Jurkat, Clone E6-1 (cell line): Measurements from ENCODE around the gene USP17L10. TPM values are rescaled to one million over a fixed set of nuclear protein-coding genes. Genes with fewer than 3 reads are reported as not detected.
"Not testable (repeated sequence)": the region's sequence is repeated elsewhere in the genome, so short reads cannot be mapped to it uniquely, and the experiment has no call there.

Source experiments
- DNase-seq: peaks from one replicate; pipeline ENCODE4 v3.0.0-alpha.2; 2011; ENCODE audit warnings: low read depth, low spot score
- H3K4me3 ChIP-seq: 2 replicates; pipeline ENCODE4 v1.5.1; 2011; ENCODE audit warnings: mild to moderate bottlenecking, low read length, control low read depth, moderate library complexity
- polyA plus RNA-seq: library from polyadenylated mRNA; unstranded; fragments of >200 nt; gene quantifications from one replicate; pipeline ENCODE4 v1.2.1, GENCODE V29; 2012; ENCODE audit warnings: missing spikeins; ENCODE audit not compliant: insufficient read length, insufficient read depth

The USP17L10 gene, protein sequence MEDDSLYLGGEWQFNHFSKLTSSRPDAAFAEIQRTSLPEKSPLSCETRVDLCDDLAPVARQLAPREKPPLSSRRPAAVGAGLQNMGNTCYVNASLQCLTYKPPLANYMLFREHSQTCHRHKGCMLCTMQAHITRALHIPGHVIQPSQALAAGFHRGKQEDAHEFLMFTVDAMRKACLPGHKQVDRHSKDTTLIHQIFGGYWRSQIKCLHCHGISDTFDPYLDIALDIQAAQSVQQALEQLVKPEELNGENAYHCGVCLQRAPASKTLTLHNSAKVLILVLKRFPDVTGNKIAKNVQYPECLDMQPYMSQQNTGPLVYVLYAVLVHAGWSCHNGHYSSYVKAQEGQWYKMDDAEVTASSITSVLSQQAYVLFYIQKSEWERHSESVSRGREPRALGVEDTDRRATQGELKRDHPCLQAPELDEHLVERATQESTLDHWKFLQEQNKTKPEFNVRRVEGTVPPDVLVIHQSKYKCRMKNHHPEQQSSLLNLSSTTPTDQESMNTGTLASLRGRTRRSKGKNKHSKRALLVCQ
- polyA plus RNA-seq = not detected

DNA sequence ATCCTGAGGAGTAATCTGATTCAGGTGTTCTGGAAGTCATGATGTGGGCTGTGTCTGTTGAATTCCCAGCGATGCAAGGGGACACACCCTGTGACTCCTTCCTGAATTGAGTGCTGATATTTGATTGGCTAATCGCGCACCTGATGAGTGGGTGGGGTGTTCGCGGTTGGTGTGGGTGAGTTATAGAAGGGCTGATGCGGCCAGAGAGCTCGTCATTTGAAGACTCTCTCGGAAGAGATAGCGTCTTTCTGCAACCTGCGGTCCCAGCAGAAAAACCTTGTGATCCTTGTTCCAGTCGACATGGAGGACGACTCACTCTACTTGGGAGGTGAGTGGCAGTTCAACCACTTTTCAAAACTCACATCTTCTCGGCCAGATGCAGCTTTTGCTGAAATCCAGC is at the start of gene USP17L10:
TSS of gene USP17L10 (plus strand) at position 301 of the 400 bp plus-strand sequence. CDS start at position 301, 0 bp downstream.
- not testable (repeated sequence) for H3K4me3 ChIP-seq, DNase-seq

DNA sequence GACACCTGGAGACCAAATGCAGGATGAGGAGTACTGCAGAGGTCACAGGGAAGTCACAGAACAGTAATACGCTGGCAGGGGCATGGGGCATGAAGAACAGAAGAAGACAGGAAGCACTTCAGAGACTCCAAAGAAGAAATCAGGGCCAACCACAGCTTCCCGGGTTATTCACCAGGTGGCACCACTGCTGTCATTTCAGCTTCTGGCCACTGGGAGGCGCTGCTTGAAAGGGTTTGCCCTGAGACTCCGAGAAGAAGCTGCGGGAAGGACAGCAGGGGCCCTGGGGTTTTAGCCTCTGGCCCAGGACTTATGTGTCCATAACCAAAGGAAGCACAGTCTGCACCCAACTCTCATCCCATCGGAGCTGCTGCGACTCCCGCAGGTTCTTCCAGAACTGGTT is 44.5 kb upstream of the USP17L10 start:
- DNase-seq, H3K4me3 ChIP-seq: not testable (repeated sequence)

DNA sequence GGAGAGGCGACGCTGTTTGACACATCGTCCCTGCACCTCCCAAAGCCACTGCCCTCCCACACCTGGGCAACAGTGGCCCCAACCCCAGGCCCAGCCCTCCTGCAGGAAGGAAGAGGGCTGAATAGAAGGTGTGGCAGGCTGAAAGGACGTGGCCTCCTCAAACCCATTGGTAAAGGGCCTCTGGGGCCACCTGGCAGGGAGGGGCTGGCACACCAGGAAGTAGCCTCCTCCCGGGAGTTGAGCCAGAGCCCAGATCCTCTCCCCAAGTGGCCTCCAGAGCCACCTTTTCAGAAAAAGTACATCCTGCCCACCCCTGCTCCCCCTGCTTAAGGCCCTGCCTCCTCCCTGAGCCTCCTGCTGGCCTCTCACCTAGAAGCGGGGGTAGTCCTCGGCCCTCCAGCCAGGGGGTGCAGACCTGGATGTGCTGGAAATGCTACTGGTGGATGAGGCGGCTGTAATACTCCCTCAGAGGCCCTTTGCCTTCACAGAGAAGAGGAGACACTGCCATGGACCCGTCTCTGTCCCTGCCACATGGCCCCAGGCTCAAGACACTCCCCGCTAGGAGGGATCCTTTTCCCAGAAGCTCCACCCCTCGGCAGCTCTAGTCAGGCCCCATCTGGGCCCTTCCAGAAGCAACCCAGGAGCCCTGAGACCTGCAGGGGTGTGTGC is 40.5 kb upstream of the USP17L10 start, which contains the start of gene FAM90A26:
TSS of gene FAM90A26 (plus strand) at position 619 of the 669 bp plus-strand sequence. CDS start 2,764 bp downstream, outside the sequence.
- not testable (repeated sequence) for DNase-seq, H3K4me3 ChIP-seq

DNA sequence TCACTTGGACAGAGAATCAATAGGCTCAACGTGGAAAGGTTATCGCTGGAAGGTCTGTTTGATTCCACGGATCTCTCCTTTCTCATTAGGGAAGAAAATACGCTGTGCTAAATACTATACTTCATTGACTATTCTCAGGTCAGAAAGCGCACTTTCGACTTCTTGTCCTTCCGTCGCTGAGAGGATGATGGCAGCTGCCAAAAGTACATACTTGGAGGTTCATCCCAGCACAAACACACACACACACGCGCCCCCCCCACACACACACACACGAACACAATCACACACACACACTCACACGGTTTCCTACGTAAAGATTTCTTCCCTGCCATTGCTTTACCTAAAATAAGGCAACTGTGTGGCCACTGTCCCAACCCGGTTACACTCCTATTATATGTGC is 4.2 kb downstream of the USP17L10 start:
- DNase-seq = not testable (repeated sequence)

DNA sequence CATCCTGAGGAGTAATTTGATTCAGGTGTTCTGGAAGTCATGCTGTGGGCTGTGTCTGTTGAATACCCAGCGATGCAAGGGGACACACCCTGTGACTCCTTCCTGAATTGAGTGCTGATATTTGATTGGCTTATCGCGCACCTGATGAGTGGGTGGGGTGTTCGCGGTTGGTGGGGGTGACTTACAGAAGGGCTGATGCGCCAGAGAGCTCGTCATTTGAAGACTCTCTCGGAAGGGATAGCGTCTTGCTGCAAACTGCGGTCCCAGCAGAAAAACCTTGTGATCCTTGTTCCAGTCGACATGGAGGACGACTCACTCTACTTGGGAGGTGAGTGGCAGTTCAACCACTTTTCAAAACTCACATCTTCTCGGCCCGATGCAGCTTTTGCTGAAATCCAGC is 4.6 kb downstream of the USP17L10 start, which contains the start of gene USP17L11:
TSS of gene USP17L11 (plus strand) at position 301 of the 400 bp plus-strand sequence. CDS start at position 301, 0 bp downstream.
- not testable (repeated sequence) for H3K4me3 ChIP-seq

More for the DNA sequence above, 4.2 kb downstream of the USP17L10 start:
- not testable (repeated sequence) for H3K4me3 ChIP-seq

DNA sequence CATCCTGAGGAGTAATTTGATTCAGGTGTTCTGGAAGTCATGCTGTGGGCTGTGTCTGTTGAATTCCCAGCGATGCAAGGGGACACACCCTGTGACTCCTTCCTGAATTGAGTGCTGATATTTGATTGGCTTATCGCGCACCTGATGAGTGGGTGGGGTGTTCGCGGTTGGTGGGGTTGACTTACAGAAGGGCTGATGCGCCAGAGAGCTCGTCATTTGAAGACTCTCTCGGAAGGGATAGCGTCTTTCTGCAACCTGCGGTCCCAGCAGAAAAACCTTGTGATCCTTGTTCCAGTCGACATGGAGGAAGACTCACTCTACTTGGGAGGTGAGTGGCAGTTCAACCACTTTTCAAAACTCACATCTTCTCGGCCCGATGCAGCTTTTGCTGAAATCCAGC is 9.4 kb downstream of the USP17L10 start, which contains the start of gene USP17L12:
TSS of gene USP17L12 (plus strand) at position 301 of the 400 bp plus-strand sequence. CDS start at position 301, 0 bp downstream.
- H3K4me3 ChIP-seq, DNase-seq: not testable (repeated sequence)

More for the DNA sequence above, 4.6 kb downstream of the USP17L10 start, which contains the start of gene USP17L11:
- not testable (repeated sequence) for DNase-seq

DNA sequence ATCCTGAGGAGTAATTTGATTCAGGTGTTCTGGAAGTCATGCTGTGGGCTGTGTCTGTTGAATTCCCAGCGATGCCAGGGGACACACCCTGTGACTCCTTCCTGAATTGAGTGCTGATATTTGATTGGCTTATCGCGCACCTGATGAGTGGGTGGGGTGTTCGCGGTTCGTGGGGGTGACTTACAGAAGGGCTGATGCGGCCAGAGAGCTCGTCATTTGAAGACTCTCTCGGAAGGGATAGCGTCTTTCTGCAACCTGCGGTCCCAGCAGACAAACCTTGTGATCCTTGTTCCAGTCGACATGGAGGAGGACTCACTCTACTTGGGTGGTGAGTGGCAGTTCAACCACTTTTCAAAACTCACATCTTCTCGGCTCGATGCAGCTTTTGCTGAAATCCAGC is 14.1 kb downstream of the USP17L10 start, which contains the start of gene USP17L13:
TSS of gene USP17L13 (plus strand) at position 301 of the 400 bp plus-strand sequence. CDS start at position 301, 0 bp downstream.
- not testable (repeated sequence) for H3K4me3 ChIP-seq, DNase-seq

DNA sequence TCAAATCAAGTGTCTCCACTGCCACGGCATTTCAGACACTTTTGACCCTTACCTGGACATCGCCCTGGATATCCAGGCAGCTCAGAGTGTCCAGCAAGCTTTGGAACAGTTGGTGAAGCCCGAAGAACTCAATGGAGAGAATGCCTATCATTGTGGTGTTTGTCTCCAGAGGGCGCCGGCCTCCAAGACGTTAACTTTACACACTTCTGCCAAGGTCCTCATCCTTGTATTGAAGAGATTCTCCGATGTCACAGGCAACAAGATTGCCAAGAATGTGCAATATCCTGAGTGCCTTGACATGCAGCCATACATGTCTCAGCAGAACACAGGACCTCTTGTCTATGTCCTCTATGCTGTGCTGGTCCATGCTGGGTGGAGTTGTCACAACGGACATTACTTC is 19.8 kb downstream of the USP17L10 start:
- DNase-seq, H3K4me3 ChIP-seq: not testable (repeated sequence)

DNA sequence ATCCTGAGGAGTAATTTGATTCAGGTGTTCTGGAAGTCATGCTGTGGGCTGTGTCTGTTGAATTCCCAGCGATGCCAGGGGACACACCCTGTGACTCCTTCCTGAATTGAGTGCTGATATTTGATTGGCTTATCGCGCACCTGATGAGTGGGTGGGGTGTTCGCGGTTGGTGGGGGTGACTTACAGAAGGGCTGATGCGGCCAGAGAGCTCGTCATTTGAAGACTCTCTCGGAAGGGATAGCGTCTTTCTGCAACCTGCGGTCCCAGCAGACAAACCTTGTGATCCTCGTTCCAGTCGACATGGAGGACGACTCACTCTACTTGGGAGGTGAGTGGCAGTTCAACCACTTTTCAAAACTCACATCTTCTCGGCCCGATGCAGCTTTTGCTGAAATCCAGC is 23.6 kb downstream of the USP17L10 start, which contains the start of gene USP17L15:
TSS of gene USP17L15 (plus strand) at position 301 of the 400 bp plus-strand sequence. CDS start at position 301, 0 bp downstream.
- H3K4me3 ChIP-seq, DNase-seq: not testable (repeated sequence)

DNA sequence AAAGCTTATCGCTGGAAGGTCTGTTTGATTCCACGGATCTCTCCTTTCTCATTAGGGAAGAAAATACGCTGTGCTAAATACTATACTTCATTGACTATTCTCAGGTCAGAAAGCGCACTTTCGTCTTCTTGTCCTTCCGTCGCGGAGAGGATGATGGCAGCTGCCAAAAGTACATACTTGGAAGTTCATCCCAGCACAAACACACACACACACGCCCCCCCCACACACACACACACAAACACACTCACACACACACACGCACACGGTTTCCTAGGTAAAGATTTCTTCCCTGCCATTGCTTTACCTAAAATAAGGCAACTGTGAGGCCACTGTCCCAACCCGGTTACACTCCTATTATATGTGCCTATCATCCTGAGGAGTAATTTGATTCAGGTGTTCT is 28.0 kb downstream of the USP17L10 start:
- H3K4me3 ChIP-seq, DNase-seq: not testable (repeated sequence)

DNA sequence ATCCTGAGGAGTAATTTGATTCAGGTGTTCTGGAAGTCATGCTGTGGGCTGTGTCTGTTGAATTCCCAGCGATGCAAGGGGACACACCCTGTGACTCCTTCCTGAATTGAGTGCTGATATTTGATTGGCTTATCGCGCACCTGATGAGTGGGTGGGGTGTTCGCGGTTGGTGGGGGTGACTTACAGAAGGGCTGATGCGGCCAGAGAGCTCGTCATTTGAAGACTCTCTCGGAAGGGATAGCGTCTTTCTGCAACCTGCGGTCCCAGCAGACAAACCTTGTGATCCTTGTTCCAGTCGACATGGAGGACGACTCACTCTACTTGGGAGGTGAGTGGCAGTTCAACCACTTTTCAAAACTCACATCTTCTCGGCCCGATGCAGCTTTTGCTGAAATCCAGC is 33.1 kb downstream of the USP17L10 start, which contains the start of gene USP17L17:
TSS of gene USP17L17 (plus strand) at position 301 of the 400 bp plus-strand sequence. CDS start at position 301, 0 bp downstream.
- DNase-seq, H3K4me3 ChIP-seq: not testable (repeated sequence)

DNA sequence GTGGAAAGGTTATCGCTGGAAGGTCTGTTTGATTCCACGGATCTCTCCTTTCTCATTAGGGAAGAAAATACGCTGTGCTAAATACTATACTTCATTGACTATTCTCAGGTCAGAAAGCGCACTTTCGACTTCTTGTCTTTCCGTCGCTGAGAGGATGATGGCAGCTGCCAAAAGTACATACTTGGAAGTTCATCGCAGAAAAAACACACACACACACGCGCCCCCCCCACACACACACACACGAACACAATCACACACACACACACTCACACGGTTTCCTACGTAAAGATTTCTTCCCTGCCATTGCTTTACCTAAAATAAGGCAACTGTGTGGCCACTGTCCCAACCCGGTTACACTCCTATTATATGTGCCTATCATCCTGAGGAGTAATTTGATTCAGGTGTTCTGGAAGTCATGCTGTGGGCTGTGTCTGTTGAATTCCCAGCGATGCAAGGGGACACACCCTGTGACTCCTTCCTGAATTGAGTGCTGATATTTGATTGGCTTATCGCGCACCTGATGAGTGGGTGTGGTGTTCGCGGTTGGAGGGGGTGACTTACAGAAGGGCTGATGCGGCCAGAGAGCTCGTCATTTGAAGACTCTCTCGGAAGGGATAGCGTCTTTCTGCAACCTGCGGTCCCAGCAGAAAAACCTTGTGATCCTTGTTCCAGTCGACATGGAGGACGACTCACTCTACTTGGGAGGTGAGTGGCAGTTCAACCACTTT is 37.7 kb downstream of the USP17L10 start, which contains the start of gene USP17L18:
TSS of gene USP17L18 (plus strand) at position 678 of the 728 bp plus-strand sequence. CDS start at position 678, 0 bp downstream.
- H3K4me3 ChIP-seq, DNase-seq: not testable (repeated sequence)

DNA sequence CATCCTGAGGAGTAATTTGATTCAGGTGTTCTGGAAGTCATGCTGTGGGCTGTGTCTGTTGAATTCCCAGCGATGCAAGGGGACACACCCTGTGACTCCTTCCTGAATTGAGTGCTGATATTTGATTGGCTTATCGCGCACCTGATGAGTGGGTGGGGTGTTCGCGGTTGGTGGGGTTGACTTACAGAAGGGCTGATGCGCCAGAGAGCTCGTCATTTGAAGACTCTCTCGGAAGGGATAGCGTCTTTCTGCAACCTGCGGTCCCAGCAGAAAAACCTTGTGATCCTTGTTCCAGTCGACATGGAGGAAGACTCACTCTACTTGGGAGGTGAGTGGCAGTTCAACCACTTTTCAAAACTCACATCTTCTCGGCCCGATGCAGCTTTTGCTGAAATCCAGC is 42.6 kb downstream of the USP17L10 start, which contains the start of gene USP17L19:
TSS of gene USP17L19 (plus strand) at position 301 of the 400 bp plus-strand sequence. CDS start at position 301, 0 bp downstream.
- H3K4me3 ChIP-seq, DNase-seq: not testable (repeated sequence)

DNA sequence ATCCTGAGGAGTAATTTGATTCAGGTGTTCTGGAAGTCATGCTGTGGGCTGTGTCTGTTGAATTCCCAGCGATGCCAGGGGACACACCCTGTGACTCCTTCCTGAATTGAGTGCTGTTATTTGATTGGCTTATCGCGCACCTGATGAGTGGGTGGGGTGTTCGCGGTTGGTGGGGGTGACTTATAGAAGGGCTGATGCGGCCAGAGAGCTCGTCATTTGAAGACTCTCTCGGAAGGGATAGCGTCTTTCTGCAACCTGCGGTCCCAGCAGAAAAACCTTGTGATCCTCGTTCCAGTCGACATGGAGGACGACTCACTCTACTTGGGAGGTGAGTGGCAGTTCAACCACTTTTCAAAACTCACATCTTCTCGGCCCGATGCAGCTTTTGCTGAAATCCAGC is 47.4 kb downstream of the USP17L10 start, which contains the start of gene USP17L20:
TSS of gene USP17L20 (plus strand) at position 301 of the 400 bp plus-strand sequence. CDS start at position 301, 0 bp downstream.
- H3K4me3 ChIP-seq, DNase-seq: not testable (repeated sequence)
